Measurements from ENCODE around the gene PEX5.

PEX5 gene

DNA sequence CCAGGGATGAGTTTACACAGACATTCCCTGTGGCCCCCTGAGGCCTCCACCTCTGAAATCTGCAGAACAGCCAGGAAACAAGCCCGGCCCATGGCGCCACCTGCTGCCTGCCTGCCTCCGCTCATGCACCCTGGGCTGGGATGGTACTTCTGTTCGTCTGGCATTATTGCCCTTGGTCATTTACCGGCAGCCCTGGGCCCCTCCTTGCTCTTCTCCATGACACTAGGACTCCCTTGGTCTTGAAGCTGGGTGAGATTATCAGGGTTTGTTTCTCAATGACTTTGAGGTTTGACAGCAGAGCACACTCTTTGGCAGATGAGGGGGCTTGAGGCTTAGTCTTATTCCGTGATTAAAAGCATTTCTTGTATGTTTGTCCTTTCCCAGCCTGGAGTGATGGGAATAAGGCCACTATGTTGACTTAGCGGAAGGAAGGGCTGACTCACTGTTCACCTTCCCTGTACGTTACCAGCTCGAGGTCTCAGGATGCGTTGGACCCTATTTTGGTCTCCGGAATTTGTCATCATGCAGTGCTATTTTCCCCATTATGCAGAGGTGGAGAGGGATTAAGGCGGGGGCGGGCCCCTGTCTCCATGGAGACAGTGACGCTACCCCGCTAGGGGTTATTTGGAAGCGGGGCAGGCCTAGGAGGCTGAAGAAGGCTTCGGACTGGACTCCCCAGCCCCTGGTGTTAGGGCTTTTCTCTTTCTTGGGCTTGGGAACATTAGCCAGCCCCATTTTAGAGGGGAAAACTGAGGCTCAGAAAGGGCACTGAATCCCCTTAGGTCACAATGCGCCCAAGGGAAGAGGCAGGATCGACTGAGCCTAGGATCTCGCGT is 706 bp upstream of the PEX5 start:
- peaks cover 66% of the 10 kb centered on the region for H3K4me1 ChIP-seq (ENCODE audit: insufficient read depth, low read length, poor library complexity, severe bottlenecking)
- H2AFZ ChIP-seq (ENCODE audit: low read length): peak overlapping the region; percentile 97
- peak overlapping the region; percentile 81 for H3K9ac ChIP-seq (ENCODE audit: low read depth, low read length, poor library complexity, severe bottlenecking)
- peaks cover under 1% of the 10 kb centered on the region for H4K20me1 ChIP-seq (ENCODE audit: insufficient read depth, low read length, poor library complexity, severe bottlenecking)
- no peak for TF ChIP-seq EZH2phosphoT487 (IDR thresholded peaks at IDR 0.05; ENCODE audit: borderline replicate concordance)
- TF ChIP-seq, protein P1, sequence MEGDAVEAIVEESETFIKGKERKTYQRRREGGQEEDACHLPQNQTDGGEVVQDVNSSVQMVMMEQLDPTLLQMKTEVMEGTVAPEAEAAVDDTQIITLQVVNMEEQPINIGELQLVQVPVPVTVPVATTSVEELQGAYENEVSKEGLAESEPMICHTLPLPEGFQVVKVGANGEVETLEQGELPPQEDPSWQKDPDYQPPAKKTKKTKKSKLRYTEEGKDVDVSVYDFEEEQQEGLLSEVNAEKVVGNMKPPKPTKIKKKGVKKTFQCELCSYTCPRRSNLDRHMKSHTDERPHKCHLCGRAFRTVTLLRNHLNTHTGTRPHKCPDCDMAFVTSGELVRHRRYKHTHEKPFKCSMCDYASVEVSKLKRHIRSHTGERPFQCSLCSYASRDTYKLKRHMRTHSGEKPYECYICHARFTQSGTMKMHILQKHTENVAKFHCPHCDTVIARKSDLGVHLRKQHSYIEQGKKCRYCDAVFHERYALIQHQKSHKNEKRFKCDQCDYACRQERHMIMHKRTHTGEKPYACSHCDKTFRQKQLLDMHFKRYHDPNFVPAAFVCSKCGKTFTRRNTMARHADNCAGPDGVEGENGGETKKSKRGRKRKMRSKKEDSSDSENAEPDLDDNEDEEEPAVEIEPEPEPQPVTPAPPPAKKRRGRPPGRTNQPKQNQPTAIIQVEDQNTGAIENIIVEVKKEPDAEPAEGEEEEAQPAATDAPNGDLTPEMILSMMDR (conservative IDR thresholded peaks at IDR 0.05; ENCODE audit: low read length): peak; percentile 94
- peak overlapping the region; percentile 97 for H3K4me2 ChIP-seq (ENCODE audit: low read depth, low read length, poor library complexity, severe bottlenecking)
- H3K36me3 ChIP-seq (ENCODE audit: insufficient read depth, low read length): no peaks in the 10 kb centered on the region
- no peaks in the 10 kb centered on the region for H3K9me3 ChIP-seq (ENCODE audit: insufficient read depth, low read depth, low read length)
- peaks cover 39% of the 10 kb centered on the region; the same call in 1 of the 2 replicates for H3K79me2 ChIP-seq (ENCODE audit: insufficient read depth, low read length)
- H3K9me2 ChIP-seq (replicated peaks; ENCODE audit: low read depth, low read length): no peaks in the 10 kb centered on the region
- peaks cover 5% of the 10 kb centered on the region; the same call in 1 of the 2 replicates for H3F3A ChIP-seq (ENCODE audit: low read depth)
- H3K4me3 ChIP-seq (ENCODE audit: low read length, poor library complexity, severe bottlenecking): peak overlapping the region; percentile 79
- H3K27me3 ChIP-seq (ENCODE audit: insufficient read depth, low read length, poor library complexity, severe bottlenecking): no peaks in the 10 kb centered on the region

DNA sequence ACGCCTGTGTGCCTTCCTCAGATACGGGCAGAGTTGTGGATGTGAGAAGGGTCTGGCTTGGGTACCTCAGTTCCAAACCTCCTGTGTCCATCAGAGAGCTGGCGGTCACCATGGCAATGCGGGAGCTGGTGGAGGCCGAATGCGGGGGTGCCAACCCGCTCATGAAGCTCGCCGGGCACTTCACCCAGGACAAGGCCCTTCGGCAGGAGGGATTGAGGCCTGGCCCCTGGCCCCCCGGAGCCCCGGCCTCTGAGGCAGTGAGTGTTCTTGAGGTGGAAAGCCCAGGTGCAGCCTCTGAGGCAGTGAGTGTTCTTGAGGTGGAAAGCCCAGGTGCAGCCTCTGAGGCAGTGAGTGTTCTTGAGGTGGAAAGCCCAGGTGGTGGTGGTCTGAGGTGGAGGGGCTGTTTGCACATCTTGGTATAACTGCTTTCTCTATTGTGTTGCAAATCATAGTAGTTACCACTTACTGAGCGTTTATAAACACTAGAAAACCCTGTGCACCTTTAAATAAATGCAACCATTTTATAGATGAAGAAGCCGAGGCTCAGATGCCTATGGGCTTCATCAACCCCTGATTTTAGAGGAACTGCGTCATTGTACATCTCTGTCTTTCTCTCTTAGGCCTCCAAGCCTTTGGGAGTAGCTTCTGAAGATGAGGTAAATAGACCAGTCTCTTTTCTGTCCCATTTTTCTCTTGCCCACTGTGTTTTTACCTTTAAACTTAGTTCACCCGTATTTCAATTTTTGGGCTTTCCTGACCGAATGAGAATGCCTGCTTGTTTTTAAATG is 976 bp downstream of the PEX5 start:
- Histone ChIP-seq H3K27me3 (ENCODE audit: insufficient read depth, low read length, poor library complexity, severe bottlenecking) (no peaks in the 10 kb centered on the region), H3K9ac (ENCODE audit: low read depth, low read length, poor library complexity, severe bottlenecking) (peak overlapping the region; percentile 81), H3K4me2 (ENCODE audit: low read depth, low read length, poor library complexity, severe bottlenecking) (peak overlapping the region; percentile 81), H3K4me1 (ENCODE audit: insufficient read depth, low read length, poor library complexity, severe bottlenecking) (peaks cover 78% of the 10 kb centered on the region), H3F3A (ENCODE audit: low read depth) (peaks cover 6% of the 10 kb centered on the region; the same call in 1 of the 2 replicates), H3K4me3 (ENCODE audit: low read length, poor library complexity, severe bottlenecking) (peak overlapping the region; percentile 79), H3K36me3 (ENCODE audit: insufficient read depth, low read length) (no peaks in the 10 kb centered on the region), H4K20me1 (ENCODE audit: insufficient read depth, low read length, poor library complexity, severe bottlenecking) (peaks cover 5% of the 10 kb centered on the region), H3K9me3 (ENCODE audit: insufficient read depth, low read depth, low read length) (no peaks in the 10 kb centered on the region), H3K79me2 (ENCODE audit: insufficient read depth, low read length) (peaks cover 39% of the 10 kb centered on the region; the same call in 1 of the 2 replicates), H3K9me2 (replicated peaks; ENCODE audit: low read depth, low read length) (no peaks in the 10 kb centered on the region), H2AFZ (ENCODE audit: low read length) (peak overlapping the region; percentile 73)
- TF ChIP-seq, protein P1 (conservative IDR thresholded peaks at IDR 0.05; ENCODE audit: low read length): no peak
- TF ChIP-seq EZH2phosphoT487 (IDR thresholded peaks at IDR 0.05; ENCODE audit: borderline replicate concordance): no peak

DNA sequence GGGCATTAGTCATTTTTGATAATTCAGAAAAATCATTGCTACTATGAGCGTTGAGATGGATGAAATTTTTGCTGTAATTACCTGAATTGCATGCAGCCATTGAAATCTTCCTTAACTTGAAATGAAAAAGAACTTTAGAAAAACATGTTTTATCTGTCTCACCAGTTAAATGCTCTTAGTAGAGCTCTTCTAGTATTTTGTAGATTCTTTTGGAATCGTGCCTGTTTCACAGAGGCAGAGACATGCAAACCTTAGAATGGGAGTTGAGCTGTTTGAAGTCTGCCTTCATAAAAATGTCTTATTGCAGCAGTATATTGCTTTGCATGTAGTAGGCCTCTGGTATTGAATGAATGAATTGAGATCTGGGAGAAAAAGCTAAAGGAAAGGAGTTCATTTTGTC is 4.2 kb downstream of the PEX5 start:
- TF ChIP-seq EZH2phosphoT487 (IDR thresholded peaks at IDR 0.05; ENCODE audit: borderline replicate concordance): no peak
- TF ChIP-seq, protein P1 (conservative IDR thresholded peaks at IDR 0.05; ENCODE audit: low read length): no peak
- peak overlapping the region; percentile 51 for H3K4me2 ChIP-seq (ENCODE audit: low read depth, low read length, poor library complexity, severe bottlenecking)
- H3K4me1 ChIP-seq (ENCODE audit: insufficient read depth, low read length, poor library complexity, severe bottlenecking): peaks cover 60% of the 10 kb centered on the region
- H3K9me3 ChIP-seq (ENCODE audit: insufficient read depth, low read depth, low read length): no peaks in the 10 kb centered on the region
- peak overlapping the region; percentile 9 for H3K9ac ChIP-seq (ENCODE audit: low read depth, low read length, poor library complexity, severe bottlenecking)
- H4K20me1 ChIP-seq (ENCODE audit: insufficient read depth, low read length, poor library complexity, severe bottlenecking): peaks cover 5% of the 10 kb centered on the region
- peak overlapping the region; percentile 8 for H3K4me3 ChIP-seq (ENCODE audit: low read length, poor library complexity, severe bottlenecking)
- no peak overlapping the region for H2AFZ ChIP-seq (ENCODE audit: low read length)
- no peaks in the 10 kb centered on the region for H3K9me2 ChIP-seq (replicated peaks; ENCODE audit: low read depth, low read length)
- H3K27me3 ChIP-seq (ENCODE audit: insufficient read depth, low read length, poor library complexity, severe bottlenecking): no peaks in the 10 kb centered on the region
- peaks cover 39% of the 10 kb centered on the region; the same call in 1 of the 2 replicates for H3K79me2 ChIP-seq (ENCODE audit: insufficient read depth, low read length)
- H3K36me3 ChIP-seq (ENCODE audit: insufficient read depth, low read length): peaks cover 1% of the 10 kb centered on the region; the same call in 1 of the 2 replicates
- H3F3A ChIP-seq (ENCODE audit: low read depth): peaks cover 6% of the 10 kb centered on the region; the same call in 1 of the 2 replicates

All from Loucy (cell line).